Stimulated activated naive CD8-positive, alpha-beta T cell treated with anti-CD3 and anti-CD28 coated beads, Interleukin-15, amount 100 ng/mL, for 72 hours (primary cell): Measurements from ENCODE around the gene MCUR1.

Experiments
- ATAC-seq: fragments of 150-1000 bp; cut with Tn5 transposase; 2 replicates; pipeline ENCODE4 v1.10.0; 2021; ENCODE audit warnings: mild to moderate bottlenecking, moderate library complexity
- DNase-seq, 2 donors: peaks; one replicate each; pipeline ENCODE4 v3.0.0; 2021 to 2022
- H3K27ac Mint-ChIP-seq, 2 donors: one replicate each; pipeline ENCODE4 v1.8.0; 2022; ENCODE audit warnings: mild to moderate bottlenecking in 2 of 2, mixed read lengths in 2 of 2, moderate library complexity in 2 of 2
- H3K27me3 Mint-ChIP-seq: one replicate; pipeline ENCODE4 v1.8.0; 2022; ENCODE audit warnings: mixed read lengths
- H3K4me1 Mint-ChIP-seq: one replicate; pipeline ENCODE4 v1.8.0; 2022; ENCODE audit warnings: mild to moderate bottlenecking, mixed read lengths
- H3K4me3 Mint-ChIP-seq, 2 donors: one replicate each; pipeline ENCODE4 v1.8.0; 2022; ENCODE audit warnings: mild to moderate bottlenecking in 2 of 2, mixed read lengths in 2 of 2, moderate library complexity in 1 of 2
- H3K9me3 Mint-ChIP-seq, 2 donors: one replicate each; pipeline ENCODE4 v1.8.0; 2022; ENCODE audit warnings: mixed read lengths in 2 of 2

MCUR1 gene

DNA sequence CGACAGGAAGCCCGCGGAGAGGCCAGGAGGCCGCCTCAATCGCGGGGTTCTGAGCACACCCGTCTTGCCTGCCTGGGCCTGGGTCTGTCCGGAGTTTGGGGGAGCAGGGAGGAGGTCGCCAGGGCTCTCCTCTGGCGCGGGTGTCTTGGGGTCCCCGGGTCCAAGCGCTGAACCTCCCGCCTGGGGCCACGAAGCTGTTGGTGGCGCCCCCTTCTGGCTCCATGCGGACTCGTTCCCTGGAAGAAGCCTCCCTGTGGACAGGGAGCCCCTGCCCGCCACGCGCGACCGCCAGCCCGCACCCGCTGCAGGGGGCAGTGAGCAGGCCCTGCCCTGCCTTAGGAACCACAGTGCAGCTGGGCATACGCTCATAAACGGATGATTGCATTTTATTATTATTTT lies 44.7 kb downstream of the MCUR1 start:
- Mint-ChIP-seq H3K4me1 (peaks cover 30% of the 10 kb centered on the region), H3K4me3 (no peak overlapping the region)
- DNase-seq = peak in 1 of 2 donors; percentile 25

DNA sequence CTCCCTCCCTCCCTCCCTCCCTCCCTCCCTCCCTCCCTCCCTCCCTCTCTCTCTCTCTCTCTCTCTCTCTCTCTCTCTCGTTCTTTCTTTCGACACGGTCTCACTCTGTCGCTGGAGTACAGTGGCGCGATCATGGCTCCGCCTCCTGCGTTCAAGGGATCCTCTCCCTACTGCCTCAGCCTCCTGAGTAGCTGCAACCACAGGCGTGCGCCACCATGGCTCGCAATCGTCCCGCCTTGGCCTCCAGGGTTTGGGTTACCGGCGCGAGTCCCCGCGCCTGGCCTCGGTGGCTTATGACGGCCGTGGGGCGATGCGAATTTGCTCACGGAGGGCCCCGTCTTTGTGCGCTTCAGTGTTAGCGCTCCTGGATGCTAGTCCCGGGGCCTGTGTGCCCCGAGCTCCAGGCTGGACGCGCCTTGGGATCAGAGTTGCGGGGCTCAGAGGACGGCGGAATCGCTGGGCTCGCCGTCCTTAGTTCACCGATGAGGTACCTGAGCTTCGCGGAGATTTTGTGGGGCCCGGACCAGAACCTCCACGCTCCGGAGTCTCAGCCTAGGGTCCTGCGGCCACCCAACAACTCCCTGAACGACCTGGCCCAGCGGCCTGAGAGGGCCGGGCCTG lies 45.2 kb downstream of the MCUR1 start:
- no peak for ATAC-seq
- Mint-ChIP-seq H3K27ac (peak overlapping the region; percentile 25 to 79), H3K27me3 (no peaks in the 10 kb centered on the region), H3K4me1 (peaks cover 31% of the 10 kb centered on the region), H3K4me3 (no peak overlapping the region), H3K9me3 (no peaks in the 10 kb centered on the region)
- DNase-seq = no peak

More for the DNA sequence above, 44.7 kb downstream of the MCUR1 start:
- Mint-ChIP-seq H3K27me3 (no peaks in the 10 kb centered on the region), H3K27ac (no peak overlapping the region), H3K9me3 (no peaks in the 10 kb centered on the region)
- ATAC-seq = no peak

GRCh38 chr6:13767121-13767808 lies 47.1 kb downstream of the MCUR1 start:
- peak; percentile 25 to 40 for DNase-seq

DNA sequence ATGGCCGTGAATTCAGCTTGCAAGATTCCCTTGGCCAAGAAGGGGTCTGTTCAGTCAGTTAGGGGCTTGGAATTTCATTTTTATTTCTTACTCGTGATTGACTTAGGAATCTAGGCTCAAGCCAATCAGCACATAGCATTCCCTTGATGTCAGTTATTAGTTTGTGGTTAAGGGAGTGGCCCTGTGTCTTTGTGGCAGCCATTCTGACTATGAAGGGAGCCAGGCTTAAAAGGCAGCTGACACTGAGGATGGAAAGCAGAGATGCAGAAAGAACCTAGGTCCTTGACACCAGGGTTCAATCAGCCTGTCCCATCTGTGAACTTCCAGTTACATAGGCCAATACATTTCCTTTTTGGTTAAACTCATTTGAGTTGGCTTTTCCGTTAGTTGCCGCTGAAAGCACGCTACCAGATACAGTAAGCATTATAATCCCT lies 48.1 kb downstream of the MCUR1 start:
- no peak for DNase-seq
- ATAC-seq = no peak
- peaks cover 58% of the 10 kb centered on the region for H3K4me1 Mint-ChIP-seq
- H3K4me3 Mint-ChIP-seq = peak overlapping the region in 1 of 2 donors; percentile 77
- peak overlapping the region in 1 of 2 donors; percentile 72 for H3K27ac Mint-ChIP-seq
- peaks cover 0 to 5% of the 10 kb centered on the region in 2 donors for H3K9me3 Mint-ChIP-seq
- no peaks in the 10 kb centered on the region for H3K27me3 Mint-ChIP-seq

More at GRCh38 chr6:13767121-13767808, 47.1 kb downstream of the MCUR1 start:
- Mint-ChIP-seq H3K27me3 (no peaks in the 10 kb centered on the region), H3K4me3 (peak overlapping the region; percentile 77 to 79), H3K27ac (peak overlapping the region; percentile 90 to 94), H3K4me1 (peaks cover 48% of the 10 kb centered on the region), H3K9me3 (peaks cover 0 to 3% of the 10 kb centered on the region in 2 donors)
- no peak for ATAC-seq

- no peak overlapping the region for H3K27ac Mint-ChIP-seq
- H3K4me3 Mint-ChIP-seq = no peak overlapping the region
- H3K9me3 Mint-ChIP-seq = peaks cover 0 to 5% of the 10 kb centered on the region in 2 donors
- no peak for DNase-seq
- H3K27me3 Mint-ChIP-seq = no peaks in the 10 kb centered on the region
- ATAC-seq = no peak
- peaks cover 58% of the 10 kb centered on the region for H3K4me1 Mint-ChIP-seq
Measured at GRCh38 chr6:13765570-13765969, 48.8 kb downstream of the MCUR1 start.

DNA sequence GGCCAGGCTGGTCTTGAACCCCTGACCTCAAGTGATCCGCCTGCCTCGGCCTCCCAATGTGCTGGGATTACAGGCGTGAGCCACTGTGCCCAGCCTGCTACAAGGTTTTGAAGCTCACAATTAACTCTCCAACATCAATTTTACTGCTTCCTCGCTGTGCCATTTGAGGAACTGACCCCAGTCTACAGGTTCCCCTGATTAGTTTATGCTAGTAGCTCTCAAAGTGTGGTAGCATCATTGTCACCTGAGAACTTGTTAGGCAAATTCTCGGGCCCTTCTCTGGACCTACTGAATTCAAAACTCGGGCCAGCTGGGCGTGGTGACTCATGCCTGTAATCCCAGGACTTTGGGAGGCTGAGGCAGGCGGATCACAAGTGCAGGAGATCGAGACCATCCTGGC lies 49.4 kb downstream of the MCUR1 start:
- Mint-ChIP-seq H3K27me3 (no peaks in the 10 kb centered on the region), H3K27ac (peak overlapping the region in 1 of 2 donors; percentile 67), H3K9me3 (peaks cover 0 to 5% of the 10 kb centered on the region in 2 donors), H3K4me3 (no peak overlapping the region), H3K4me1 (peaks cover 64% of the 10 kb centered on the region)
- ATAC-seq (no peak), DNase-seq (no peak)

GRCh38 chr6:13763740-13764381 lies 50.5 kb downstream of the MCUR1 start:
- ATAC-seq = peak; percentile 87
- Mint-ChIP-seq H3K27me3 (no peaks in the 10 kb centered on the region), H3K27ac (peak overlapping the region; percentile 85 to 86), H3K4me3 (peak overlapping the region; percentile 24 to 72), H3K4me1 (peaks cover 72% of the 10 kb centered on the region), H3K9me3 (peaks cover 0 to 5% of the 10 kb centered on the region in 2 donors)
- DNase-seq = peak; percentile 55 to 81

GRCh38 chr6:13762611-13763441 lies 51.5 kb downstream of the MCUR1 start:
- H3K4me3 Mint-ChIP-seq = peak overlapping the region; percentile 70 to 80
- H3K27me3 Mint-ChIP-seq = no peaks in the 10 kb centered on the region
- ATAC-seq = peak; percentile 84
- DNase-seq = peak; percentile 59 to 71
- H3K27ac Mint-ChIP-seq = peak overlapping the region; percentile 98 to 99
- H3K4me1 Mint-ChIP-seq = peaks cover 66% of the 10 kb centered on the region
- peaks cover 0 to 5% of the 10 kb centered on the region in 2 donors for H3K9me3 Mint-ChIP-seq

DNA sequence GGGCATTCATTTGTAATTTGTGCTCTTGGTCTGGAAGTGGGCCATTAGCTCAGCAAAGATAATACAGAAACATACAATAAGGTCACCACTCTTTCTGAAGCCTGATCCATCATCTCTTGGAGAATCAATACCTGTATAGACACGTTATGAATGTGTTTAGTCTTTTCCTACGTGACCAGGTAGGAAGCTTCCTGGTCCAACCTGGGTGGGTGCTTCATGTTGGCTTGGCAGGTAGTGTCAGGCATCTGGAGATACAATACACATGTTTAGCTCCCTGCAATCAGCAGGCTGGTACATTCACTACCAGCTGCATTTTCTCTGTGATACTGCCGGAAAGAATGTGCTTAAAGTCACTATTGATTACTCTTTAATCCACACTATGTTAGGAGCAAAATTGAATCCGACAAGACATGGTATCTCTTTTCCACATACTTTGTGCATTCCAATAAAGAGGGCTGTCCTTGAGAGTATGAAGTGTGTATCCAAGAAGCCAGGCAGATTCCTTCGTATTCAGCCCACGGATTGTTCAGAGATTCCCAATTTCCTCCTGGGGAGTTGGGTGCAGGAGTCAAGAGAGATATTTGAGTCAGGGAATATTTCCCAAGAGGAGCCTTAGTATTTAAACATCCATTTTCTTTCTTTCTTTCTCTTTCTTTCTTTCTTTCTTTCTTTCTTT lies 52.9 kb downstream of the MCUR1 start:
- H3K4me1 Mint-ChIP-seq = peaks cover 53% of the 10 kb centered on the region
- no peaks in the 10 kb centered on the region for H3K27me3 Mint-ChIP-seq
- no peak for DNase-seq
- no peak overlapping the region for H3K4me3 Mint-ChIP-seq
- peak overlapping the region; percentile 75 to 98 for H3K27ac Mint-ChIP-seq
- ATAC-seq = no peak
- H3K9me3 Mint-ChIP-seq = peaks cover 0 to 5% of the 10 kb centered on the region in 2 donors

DNA sequence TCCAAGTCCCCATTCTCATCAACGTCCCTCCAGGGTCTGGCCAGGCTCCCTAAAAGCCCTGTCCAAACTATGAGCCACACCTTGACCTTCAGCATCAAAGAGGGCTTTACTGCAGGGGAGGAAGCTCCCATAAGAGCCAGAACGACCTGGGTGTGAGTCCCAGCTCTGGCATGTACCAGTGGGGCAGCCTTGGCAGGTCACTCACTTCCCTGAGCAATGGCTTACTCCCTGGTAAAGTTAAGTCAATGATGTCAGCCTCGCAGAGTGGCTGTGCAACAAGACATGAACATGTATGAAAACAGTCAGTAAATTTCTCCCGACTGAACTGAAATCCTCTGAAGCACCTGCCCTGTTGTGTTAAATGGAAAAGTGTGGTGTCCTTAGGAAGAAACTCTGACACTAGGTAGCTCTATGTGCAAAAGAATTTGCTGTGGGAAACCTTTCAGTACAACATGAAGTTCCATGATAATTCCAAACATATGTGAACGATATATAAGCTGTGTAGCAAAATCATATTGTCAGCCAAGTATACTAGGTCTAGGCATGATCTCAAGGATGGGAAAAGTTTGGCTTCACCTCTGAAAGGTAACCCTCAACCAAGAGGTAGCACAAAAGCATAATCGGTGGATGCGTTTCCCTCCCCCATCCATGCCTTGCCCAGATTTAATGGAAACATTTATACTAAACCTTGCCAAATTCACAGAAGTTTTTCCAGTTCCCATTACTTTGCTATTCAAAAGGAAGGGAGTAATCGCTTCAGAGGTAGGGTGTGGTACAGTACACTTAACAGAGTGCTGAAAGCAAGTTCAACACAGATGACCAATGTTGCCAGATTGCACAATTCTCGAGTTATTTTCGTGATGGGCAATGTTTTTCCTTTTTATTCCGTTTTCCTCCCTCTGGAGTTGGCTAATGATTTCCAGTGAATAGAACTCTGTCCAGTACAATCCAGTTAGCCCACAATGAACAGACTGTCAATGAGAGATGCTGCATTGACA lies 53.8 kb downstream of the MCUR1 start:
- H3K27ac Mint-ChIP-seq = peak overlapping the region in 1 of 2 donors; percentile 9
- no peak overlapping the region for H3K4me3 Mint-ChIP-seq
- H3K27me3 Mint-ChIP-seq = no peaks in the 10 kb centered on the region
- peaks cover 0 to 5% of the 10 kb centered on the region in 2 donors for H3K9me3 Mint-ChIP-seq
- ATAC-seq (no peak), DNase-seq (no peak)
- H3K4me1 Mint-ChIP-seq = peaks cover 47% of the 10 kb centered on the region

DNA sequence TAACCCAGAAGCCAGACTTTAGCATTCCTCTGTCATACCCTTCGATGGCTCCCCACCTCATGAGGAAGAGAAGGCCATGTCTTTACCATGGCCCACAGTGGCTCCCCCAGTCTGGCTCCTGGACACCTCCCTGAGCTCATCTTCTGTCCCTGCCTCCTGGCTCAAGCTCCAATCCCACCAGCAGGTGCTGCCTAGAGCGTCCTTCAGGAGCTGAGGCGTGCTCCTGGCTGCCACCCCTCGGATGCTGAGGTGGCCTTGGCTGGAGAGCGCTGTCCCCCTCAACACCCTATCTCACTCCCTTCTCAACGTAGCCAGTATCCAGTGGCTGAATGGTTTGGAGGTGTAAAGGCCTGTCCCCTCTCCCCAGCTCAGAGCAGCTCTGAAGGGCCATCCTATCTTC lies 55.3 kb downstream of the MCUR1 start:
- no peak for DNase-seq
- no peak overlapping the region for H3K27ac Mint-ChIP-seq
- H3K4me3 Mint-ChIP-seq = no peak overlapping the region
- no peaks in the 10 kb centered on the region for H3K27me3 Mint-ChIP-seq
- H3K4me1 Mint-ChIP-seq = peaks cover 46% of the 10 kb centered on the region
- ATAC-seq = no peak
- peaks cover 0 to 5% of the 10 kb centered on the region in 2 donors for H3K9me3 Mint-ChIP-seq

DNA sequence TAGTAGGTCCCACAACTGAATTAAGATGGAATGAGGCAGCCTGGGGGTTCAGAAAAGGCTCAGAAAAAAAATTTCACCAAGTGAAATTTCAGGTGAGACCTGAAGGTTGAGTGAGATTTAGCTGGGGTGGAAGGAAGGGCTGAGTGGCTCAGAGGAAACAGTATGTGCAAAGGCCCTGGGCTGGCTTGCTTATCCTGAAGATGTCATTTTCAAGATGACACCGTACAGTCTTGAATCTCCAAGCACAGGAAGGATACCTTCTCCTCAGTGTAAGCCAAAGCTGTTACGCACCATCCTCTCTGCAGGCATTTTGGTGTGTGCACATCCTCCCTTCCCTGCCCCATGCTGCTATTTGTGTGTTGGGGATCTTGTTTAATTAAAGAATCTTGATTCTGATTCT lies 59.7 kb downstream of the MCUR1 start:
- Mint-ChIP-seq H3K4me1 (peaks cover 14% of the 10 kb centered on the region), H3K9me3 (no peaks in the 10 kb centered on the region), H3K27ac (no peak overlapping the region), H3K27me3 (no peaks in the 10 kb centered on the region), H3K4me3 (no peak overlapping the region)
- ATAC-seq = no peak
- no peak for DNase-seq

DNA sequence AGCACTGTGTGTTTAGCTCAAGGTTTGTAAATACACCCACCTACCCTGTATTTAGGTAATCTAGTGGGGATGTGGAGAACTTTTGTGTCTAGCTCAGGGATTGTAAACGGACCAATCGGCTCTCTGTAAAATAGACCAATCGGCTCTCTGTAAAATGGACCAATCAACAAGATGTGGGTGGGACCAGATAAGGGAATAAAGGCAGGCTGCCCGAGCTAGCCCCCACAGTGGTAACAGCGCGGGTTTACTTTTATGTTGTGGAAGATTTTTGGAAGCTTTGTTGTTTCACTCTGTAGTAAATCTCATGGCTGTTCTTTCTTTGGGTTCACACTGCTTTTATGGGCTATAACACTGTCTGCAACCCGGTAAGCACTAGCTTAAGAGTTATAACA lies 70.6 kb downstream of the MCUR1 start:
- Mint-ChIP-seq H3K4me1 (peaks cover 5% of the 10 kb centered on the region), H3K9me3 (no peaks in the 10 kb centered on the region), H3K27ac (no peak overlapping the region), H3K27me3 (no peaks in the 10 kb centered on the region), H3K4me3 (no peak overlapping the region)
- no peak for DNase-seq
- ATAC-seq = no peak
